Kidney epithelial cell (primary cell): Measurements from ENCODE around the gene RAPH1. TPM values are rescaled to one million over a fixed set of nuclear protein-coding genes. Genes with fewer than 3 reads are reported as not detected.

ENCODE experiments used
- DNase-seq: peaks from one replicate; pipeline ENCODE4 v3.0.0-alpha.2; 2010; ENCODE audit warnings: low read depth
- H3K27me3 ChIP-seq: 2 replicates; pipeline ENCODE4 v1.6.0; 2011; ENCODE audit warnings: low read length; ENCODE audit not compliant: control insufficient read depth, insufficient read depth
- H3K36me3 ChIP-seq: 2 replicates; pipeline ENCODE4 v1.5.1; 2011; ENCODE audit warnings: low read length; ENCODE audit not compliant: control insufficient read depth, insufficient read depth
- H3K4me3 ChIP-seq: 2 replicates; pipeline ENCODE4 v1.5.1; 2011; ENCODE audit warnings: low read depth, mild to moderate bottlenecking, control low read depth, low read length
- total RNA-seq: library from RNA; depleted of rRNA; stranded (reverse); fragments of >200 nt; gene quantifications from 2 replicates; pipeline ENCODE4 v1.2.3, GENCODE V29; 2015
- TF ChIP-seq, protein P1 (sequence below): IDR thresholded peaks from 2 replicates; pipeline ENCODE4 v1.5.1; 2011; ENCODE audit warnings: mild to moderate bottlenecking, moderate library complexity, low read length, control low read depth, inconsistent platforms; ENCODE audit not compliant: insufficient read depth, poor library complexity, severe bottlenecking

RAPH1 gene
- total RNA-seq, 1 donor from 2014 or later = 28.9 TPM

DNA sequence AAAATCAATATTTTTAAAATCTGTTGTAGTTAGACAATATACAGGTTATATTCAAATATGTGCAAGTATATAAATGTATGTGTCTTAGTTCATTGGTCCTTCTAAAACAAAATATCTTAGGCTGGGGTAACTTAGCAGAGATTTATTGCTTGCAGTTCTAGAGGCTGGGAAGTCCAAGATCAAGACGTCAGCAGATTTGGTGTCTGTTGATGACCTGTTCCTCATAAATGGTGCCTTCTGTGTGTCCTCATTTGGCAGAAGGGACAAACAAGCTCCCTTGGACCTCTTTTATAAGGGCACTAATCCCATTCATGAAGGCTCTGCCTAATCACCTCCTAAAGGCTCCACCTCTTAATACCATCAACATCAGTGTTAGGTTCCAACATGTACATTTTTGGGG, 175.7 kb downstream of the RAPH1 start:
- no peak overlapping the region for H3K4me3 ChIP-seq
- TF ChIP-seq, protein P1, sequence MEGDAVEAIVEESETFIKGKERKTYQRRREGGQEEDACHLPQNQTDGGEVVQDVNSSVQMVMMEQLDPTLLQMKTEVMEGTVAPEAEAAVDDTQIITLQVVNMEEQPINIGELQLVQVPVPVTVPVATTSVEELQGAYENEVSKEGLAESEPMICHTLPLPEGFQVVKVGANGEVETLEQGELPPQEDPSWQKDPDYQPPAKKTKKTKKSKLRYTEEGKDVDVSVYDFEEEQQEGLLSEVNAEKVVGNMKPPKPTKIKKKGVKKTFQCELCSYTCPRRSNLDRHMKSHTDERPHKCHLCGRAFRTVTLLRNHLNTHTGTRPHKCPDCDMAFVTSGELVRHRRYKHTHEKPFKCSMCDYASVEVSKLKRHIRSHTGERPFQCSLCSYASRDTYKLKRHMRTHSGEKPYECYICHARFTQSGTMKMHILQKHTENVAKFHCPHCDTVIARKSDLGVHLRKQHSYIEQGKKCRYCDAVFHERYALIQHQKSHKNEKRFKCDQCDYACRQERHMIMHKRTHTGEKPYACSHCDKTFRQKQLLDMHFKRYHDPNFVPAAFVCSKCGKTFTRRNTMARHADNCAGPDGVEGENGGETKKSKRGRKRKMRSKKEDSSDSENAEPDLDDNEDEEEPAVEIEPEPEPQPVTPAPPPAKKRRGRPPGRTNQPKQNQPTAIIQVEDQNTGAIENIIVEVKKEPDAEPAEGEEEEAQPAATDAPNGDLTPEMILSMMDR = no peak
- H3K36me3 ChIP-seq = no peaks in the 10 kb centered on the region
- no peak for DNase-seq
- H3K27me3 ChIP-seq = no peaks in the 10 kb centered on the region

DNA sequence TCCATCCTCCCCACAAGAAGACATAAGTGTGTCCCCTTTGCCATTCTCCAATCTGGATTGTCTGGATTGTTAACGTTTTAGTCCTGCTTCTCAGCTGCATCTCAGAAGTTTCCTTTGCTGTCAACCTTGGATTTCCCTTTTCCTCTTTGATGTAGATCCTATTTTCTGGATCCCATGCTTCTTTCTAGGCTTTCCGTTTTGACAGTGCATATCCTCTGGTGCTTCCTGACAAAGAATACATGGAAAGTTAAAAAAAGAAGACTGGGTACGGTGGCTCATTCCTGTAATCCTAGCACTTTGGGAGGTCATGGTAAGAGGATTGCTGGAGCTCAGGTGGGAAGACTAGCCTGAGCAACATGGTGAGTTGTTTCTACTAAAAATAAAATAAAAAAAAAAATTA, 180.1 kb downstream of the RAPH1 start:
- H3K36me3 ChIP-seq = no peaks in the 10 kb centered on the region
- TF ChIP-seq, protein P1 = no peak
- H3K4me3 ChIP-seq = no peak overlapping the region
- no peak for DNase-seq
- no peaks in the 10 kb centered on the region for H3K27me3 ChIP-seq

DNA sequence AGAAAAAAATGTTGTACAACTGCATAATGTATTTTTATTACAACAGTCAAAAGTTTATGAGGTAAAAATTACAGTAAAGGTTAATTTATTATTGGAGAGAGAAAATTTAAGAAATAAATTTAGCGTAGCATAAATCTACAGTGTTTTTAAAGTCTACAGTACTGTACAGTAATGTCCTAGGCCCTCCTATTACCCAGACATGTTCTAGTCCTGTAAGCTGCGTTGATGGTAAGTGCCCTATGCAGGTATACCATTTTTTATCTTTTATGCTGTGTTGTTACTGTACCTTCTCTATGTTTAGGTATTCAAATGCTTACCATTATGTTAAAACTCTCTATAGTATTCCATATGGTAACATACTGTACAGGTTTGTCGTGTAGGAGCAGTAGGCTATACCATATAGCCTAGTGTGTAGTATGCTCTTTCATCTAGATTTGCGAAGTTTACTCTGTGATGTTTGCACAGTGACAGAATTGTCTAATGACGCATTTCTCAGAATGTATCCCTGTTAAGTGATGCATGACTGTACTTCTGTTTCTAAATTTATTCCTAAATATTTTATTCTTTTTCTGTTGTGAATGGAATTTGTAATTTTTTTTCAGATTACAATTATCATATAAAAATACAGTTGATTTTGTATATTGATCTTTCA, 182.4 kb downstream of the RAPH1 start:
- Histone ChIP-seq H3K36me3 (no peaks in the 10 kb centered on the region), H3K4me3 (no peak overlapping the region), H3K27me3 (no peaks in the 10 kb centered on the region)
- TF ChIP-seq, protein P1 = no peak
- DNase-seq = no peak

DNA sequence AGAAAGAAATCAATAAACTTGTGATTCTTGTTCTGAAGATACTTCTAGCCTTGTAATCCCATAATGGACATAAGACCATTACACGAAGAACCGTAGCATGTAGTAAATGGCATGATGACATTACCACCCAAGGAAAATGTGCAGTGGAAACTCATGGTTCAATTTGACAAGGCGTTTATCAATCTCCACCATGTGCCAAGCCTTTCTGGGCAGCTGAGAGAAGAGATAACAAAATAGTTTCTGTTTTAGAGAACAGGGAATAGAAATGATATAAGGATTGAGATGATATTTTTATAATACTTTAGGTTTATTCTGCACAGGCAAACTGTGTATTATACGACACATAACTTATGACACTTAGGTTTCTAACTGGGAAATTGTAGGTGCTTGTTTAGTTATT, 187.7 kb downstream of the RAPH1 start:
- TF ChIP-seq, protein P1 = no peak
- H3K36me3 ChIP-seq = no peaks in the 10 kb centered on the region
- no peak for DNase-seq
- no peak overlapping the region for H3K4me3 ChIP-seq
- H3K27me3 ChIP-seq = no peaks in the 10 kb centered on the region

DNA sequence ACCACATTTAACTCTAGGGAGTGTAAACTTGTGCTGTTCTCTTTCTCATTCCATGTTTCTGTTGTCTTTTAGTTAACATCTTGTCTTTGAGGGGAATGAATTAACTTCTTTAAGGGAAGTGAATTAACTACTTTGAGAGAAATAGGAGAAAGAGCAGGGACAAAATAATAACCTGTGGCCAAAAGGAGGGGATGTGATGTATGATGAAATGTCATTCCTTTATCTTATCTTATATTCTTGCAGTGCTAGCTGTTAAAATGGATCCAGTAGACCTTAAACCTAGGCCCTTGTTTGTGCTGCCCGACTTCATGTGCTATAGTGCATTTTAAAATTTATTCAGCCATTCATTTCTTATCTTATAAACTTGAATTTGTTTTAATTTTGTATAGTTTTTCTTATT, 188.5 kb downstream of the RAPH1 start:
- DNase-seq = no peak
- Histone ChIP-seq H3K27me3 (no peaks in the 10 kb centered on the region), H3K4me3 (no peak overlapping the region), H3K36me3 (no peaks in the 10 kb centered on the region)
- TF ChIP-seq, protein P1 = no peak

DNA sequence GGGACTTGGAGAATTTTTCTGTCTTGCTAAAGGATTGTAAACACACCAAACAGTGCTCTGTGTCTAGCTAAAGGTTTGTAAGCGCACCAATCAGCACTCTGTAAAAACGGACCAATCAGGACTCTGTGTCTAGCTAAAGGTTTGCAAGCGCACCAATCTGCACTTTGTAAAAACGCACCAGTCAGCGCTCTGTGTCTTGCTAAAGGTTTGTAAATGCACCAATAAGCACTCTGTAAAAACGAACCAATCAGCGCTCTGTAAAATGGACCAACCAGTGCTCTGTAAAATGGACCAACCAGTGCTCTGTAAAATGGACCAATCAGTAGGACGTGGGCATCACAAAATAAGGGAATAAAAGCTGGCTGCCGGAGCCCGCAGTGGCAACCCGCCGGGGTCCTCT, 190.4 kb downstream of the RAPH1 start:
- H3K4me3 ChIP-seq = no peak overlapping the region
- H3K36me3 ChIP-seq = no peaks in the 10 kb centered on the region
- H3K27me3 ChIP-seq = no peaks in the 10 kb centered on the region
- TF ChIP-seq, protein P1 = no peak
- DNase-seq = no peak
